HepG2 (cell line): Measurements from ENCODE around the gene ALX3. TPM values are rescaled to one million over a fixed set of nuclear protein-coding genes. Genes with fewer than 3 reads are reported as not detected.
A peak's percentile ranks its signal among the peaks of the same experiment; 100 is the strongest.

Experiments
- HNF4G ChIP-seq, 2 experiments: sonication (generic) in 1 of 2; formaldehyde crosslinking in 1 of 2; IDR thresholded peaks; 2 replicates each; pipeline versions ENCODE4 v1.4.0 to v1.6.1; 2011 to 2020; ENCODE audit warnings: borderline replicate concordance in 2 of 2, low read depth in 2 of 2, mild to moderate bottlenecking in 2 of 2, low read length in 1 of 2, missing genetic modification reagents in 1 of 2, moderate library complexity in 1 of 2
- KDM2A ChIP-seq: sonication (generic); formaldehyde crosslinking; IDR thresholded peaks from 2 replicates; pipeline ENCODE4 v1.4.0; 2020; ENCODE audit warnings: low read depth, missing genetic modification reagents, borderline replicate concordance
- MAFF ChIP-seq: IDR thresholded peaks from 2 replicates; pipeline ENCODE4 v1.6.1; 2011; ENCODE audit warnings: low read depth, low read length, improper control_type of control experiment
- SUZ12 ChIP-seq: fragments of 150-350 bp; IDR thresholded peaks from 2 replicates; pipeline ENCODE4 v1.6.1; 2014; ENCODE audit warnings: low read depth, low read length
- TEAD3 ChIP-seq: optimal IDR thresholded peaks from 2 replicates; pipeline ENCODE3; 2016; ENCODE audit warnings: borderline replicate concordance
- ZNF549 ChIP-seq: sonication (generic); formaldehyde crosslinking; IDR thresholded peaks from 2 replicates; pipeline ENCODE4 v1.5.0; 2020; ENCODE audit warnings: missing genetic modification reagents
- ZNF564 ChIP-seq: sonication (generic); formaldehyde crosslinking; IDR thresholded peaks from 2 replicates; pipeline ENCODE4 v1.8.1; 2023; ENCODE audit warnings: mild to moderate bottlenecking, missing genetic modification reagents
- polyA plus RNA-seq, 8 experiments: library from polyadenylated mRNA; depleted of rRNA in 3 of 8; stranded (reverse) in 7 of 8; unstranded in 1 of 8; fragments of >200 nt; fragmentation: Illumina TruSeq in 4 of 8; extraction: Trizol in 4 of 8; gene quantifications; 2 replicates each; pipeline versions ENCODE4 v1.2.1 to v1.2.3, GENCODE V29; 2011 to 2016; ENCODE audit warnings: low read depth in 4 of 8, missing spikeins in 1 of 8, mixed read lengths in 1 of 8; ENCODE audit not compliant: insufficient read depth in 1 of 8
- total RNA-seq, 5 experiments: library from RNA; depleted of rRNA; stranded (reverse); fragments of >200 nt; fragmentation: Illumina TruSeq; extraction: Trizol; gene quantifications; 2 replicates each; pipeline ENCODE4 v1.2.3, GENCODE V29; 2016; ENCODE audit warnings: low read depth in 1 of 5
- TF ChIP-seq, protein P1 (sequence below): sonication (generic); formaldehyde crosslinking; IDR thresholded peaks from 2 replicates; pipeline ENCODE4 v1.4.0; 2020; ENCODE audit warnings: missing genetic modification reagents
- TF ChIP-seq, protein P2 (sequence below): sonication (generic); formaldehyde crosslinking; IDR thresholded peaks from 2 replicates; pipeline ENCODE4 v1.4.0; 2020; ENCODE audit warnings: mild to moderate bottlenecking, missing genetic modification reagents
- TF ChIP-seq, protein P3 (sequence below): sonication (generic); formaldehyde crosslinking; IDR thresholded peaks from 2 replicates; pipeline ENCODE4 v1.8.0; 2022; ENCODE audit warnings: missing genetic modification reagents, mild to moderate bottlenecking, borderline replicate concordance
- TF ChIP-seq, protein P4 (sequence below), 2 experiments: sonication (generic) in 1 of 2; formaldehyde crosslinking in 1 of 2; IDR thresholded peaks; 2 replicates each; pipeline versions ENCODE4 v1.6.1 to v1.9.0; 2014 to 2022; ENCODE audit warnings: antibody characterized with exemption in 1 of 2, borderline replicate concordance in 1 of 2, inconsistent platforms in 1 of 2, low read depth in 1 of 2, missing genetic modification reagents in 1 of 2

ALX3 gene
- total and polyA plus RNA-seq, 2 of the 13 experiments (the other 11 are each of a cell fraction or from before 2014, with no cell fraction given), result not detected

DNA sequence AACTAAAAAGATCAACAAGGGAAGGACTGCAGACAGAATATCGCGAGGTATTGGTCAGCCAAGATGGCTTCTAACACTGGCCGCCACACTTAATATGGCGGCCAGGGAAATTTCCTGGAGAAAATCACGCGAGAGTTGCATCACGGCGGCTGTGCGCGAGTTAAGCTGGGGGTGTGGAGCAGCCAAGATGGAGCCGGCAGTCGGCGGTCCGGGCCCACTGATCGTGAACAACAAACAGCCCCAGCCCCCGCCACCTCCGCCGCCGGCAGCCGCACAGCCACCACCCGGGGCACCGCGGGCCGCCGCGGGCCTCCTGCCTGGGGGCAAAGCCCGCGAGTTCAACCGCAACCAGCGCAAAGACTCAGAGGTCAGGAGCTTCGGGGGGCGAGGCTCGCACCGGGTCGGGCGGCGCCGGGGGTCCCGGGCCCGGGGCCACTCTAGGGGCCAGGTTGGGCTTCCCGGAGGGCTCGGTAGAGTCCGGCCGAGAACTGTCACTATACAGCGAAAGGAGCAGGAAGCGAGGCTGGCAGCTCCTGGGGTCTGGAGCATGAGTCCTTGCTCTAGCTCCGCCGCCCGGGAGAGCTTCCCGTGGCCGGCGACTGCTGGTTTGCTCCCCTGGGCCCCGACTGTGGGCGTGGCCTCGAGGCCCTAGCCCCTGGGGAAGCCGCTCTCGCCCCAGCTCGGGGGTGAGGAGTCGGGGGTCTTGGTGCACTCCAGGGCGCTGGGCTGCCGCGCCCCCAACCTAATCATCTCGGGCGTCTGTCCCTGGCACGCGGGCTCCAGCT, 35.8 kb downstream of the ALX3 start, which contains the start of gene STRIP1 (continued):
- TF ChIP-seq HNF4G (IDR thresholded peaks at IDR 0.05; ENCODE audit: borderline replicate concordance, low read depth, low read length) (no peak), HNF4G (CRISPR knock-in tag; IDR thresholded peaks at IDR 0.05; ENCODE audit: borderline replicate concordance, low read depth) (no peak), ZNF564 (no peak), ZNF549 (no peak), KDM2A (CRISPR knock-in tag) (peak; percentile 55; the same call in 1 of the 2 replicates), TEAD3 (CRISPR knock-in tag) (no peak), SUZ12 (no peak), MAFF (no peak)
- TF ChIP-seq, protein P1, sequence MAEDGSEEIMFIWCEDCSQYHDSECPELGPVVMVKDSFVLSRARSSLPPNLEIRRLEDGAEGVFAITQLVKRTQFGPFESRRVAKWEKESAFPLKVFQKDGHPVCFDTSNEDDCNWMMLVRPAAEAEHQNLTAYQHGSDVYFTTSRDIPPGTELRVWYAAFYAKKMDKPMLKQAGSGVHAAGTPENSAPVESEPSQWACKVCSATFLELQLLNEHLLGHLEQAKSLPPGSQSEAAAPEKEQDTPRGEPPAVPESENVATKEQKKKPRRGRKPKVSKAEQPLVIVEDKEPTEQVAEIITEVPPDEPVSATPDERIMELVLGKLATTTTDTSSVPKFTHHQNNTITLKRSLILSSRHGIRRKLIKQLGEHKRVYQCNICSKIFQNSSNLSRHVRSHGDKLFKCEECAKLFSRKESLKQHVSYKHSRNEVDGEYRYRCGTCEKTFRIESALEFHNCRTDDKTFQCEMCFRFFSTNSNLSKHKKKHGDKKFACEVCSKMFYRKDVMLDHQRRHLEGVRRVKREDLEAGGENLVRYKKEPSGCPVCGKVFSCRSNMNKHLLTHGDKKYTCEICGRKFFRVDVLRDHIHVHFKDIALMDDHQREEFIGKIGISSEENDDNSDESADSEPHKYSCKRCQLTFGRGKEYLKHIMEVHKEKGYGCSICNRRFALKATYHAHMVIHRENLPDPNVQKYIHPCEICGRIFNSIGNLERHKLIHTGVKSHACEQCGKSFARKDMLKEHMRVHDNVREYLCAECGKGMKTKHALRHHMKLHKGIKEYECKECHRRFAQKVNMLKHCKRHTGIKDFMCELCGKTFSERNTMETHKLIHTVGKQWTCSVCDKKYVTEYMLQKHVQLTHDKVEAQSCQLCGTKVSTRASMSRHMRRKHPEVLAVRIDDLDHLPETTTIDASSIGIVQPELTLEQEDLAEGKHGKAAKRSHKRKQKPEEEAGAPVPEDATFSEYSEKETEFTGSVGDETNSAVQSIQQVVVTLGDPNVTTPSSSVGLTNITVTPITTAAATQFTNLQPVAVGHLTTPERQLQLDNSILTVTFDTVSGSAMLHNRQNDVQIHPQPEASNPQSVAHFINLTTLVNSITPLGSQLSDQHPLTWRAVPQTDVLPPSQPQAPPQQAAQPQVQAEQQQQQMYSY (CRISPR knock-in tag), result peak; percentile 45; the same call in 1 of the 2 replicates
- TF ChIP-seq, protein P2, sequence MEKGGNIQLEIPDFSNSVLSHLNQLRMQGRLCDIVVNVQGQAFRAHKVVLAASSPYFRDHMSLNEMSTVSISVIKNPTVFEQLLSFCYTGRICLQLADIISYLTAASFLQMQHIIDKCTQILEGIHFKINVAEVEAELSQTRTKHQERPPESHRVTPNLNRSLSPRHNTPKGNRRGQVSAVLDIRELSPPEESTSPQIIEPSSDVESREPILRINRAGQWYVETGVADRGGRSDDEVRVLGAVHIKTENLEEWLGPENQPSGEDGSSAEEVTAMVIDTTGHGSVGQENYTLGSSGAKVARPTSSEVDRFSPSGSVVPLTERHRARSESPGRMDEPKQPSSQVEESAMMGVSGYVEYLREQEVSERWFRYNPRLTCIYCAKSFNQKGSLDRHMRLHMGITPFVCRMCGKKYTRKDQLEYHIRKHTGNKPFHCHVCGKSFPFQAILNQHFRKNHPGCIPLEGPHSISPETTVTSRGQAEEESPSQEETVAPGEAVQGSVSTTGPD (CRISPR knock-in tag), result no peak
- TF ChIP-seq, protein P3, sequence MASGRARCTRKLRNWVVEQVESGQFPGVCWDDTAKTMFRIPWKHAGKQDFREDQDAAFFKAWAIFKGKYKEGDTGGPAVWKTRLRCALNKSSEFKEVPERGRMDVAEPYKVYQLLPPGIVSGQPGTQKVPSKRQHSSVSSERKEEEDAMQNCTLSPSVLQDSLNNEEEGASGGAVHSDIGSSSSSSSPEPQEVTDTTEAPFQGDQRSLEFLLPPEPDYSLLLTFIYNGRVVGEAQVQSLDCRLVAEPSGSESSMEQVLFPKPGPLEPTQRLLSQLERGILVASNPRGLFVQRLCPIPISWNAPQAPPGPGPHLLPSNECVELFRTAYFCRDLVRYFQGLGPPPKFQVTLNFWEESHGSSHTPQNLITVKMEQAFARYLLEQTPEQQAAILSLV (CRISPR knock-in tag), result peak; percentile 72; the same call in 1 of the 2 replicates
- TF ChIP-seq, protein P4, sequence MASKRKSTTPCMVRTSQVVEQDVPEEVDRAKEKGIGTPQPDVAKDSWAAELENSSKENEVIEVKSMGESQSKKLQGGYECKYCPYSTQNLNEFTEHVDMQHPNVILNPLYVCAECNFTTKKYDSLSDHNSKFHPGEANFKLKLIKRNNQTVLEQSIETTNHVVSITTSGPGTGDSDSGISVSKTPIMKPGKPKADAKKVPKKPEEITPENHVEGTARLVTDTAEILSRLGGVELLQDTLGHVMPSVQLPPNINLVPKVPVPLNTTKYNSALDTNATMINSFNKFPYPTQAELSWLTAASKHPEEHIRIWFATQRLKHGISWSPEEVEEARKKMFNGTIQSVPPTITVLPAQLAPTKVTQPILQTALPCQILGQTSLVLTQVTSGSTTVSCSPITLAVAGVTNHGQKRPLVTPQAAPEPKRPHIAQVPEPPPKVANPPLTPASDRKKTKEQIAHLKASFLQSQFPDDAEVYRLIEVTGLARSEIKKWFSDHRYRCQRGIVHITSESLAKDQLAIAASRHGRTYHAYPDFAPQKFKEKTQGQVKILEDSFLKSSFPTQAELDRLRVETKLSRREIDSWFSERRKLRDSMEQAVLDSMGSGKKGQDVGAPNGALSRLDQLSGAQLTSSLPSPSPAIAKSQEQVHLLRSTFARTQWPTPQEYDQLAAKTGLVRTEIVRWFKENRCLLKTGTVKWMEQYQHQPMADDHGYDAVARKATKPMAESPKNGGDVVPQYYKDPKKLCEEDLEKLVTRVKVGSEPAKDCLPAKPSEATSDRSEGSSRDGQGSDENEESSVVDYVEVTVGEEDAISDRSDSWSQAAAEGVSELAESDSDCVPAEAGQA (IDR thresholded peaks at IDR 0.05; ENCODE audit: low read depth), result peak; percentile 92
- TF ChIP-seq, protein P4 (CRISPR knock-in tag; IDR thresholded peaks at IDR 0.05; ENCODE audit: borderline replicate concordance), result no peak
